H1 (cell line): ENCODE data around the gene MRPS15. TPM values are rescaled to one million over a fixed set of nuclear protein-coding genes. Genes with fewer than 3 reads are reported as not detected.

ENCODE experiments used
- CTCF ChIA-PET: fragments of 300-600 bp; sonication (Branson Sonifier 250); formaldehyde crosslinking; loops from one replicate; lab custom pipeline; 2021; ENCODE audit not compliant: partially characterized antibody; lab: Charles Lee
- POLR2A ChIA-PET: fragments of 300-600 bp; sonication (Branson Sonifier 250); formaldehyde crosslinking; loops from one replicate; lab custom pipeline; 2021; ENCODE audit warnings: inconsistent platforms; ENCODE audit not compliant: partially characterized antibody; lab: Charles Lee
- DNase-seq, 2 experiments: peaks; one replicate each; pipeline versions ENCODE4 v3.0.0 to v3.0.0-alpha.2; 2010 to 2022; ENCODE audit warnings: low spot score in 2 of 2, low read depth in 1 of 2, mixed read lengths in 1 of 2
- FAIRE-seq: peaks from 2 replicates; lab custom pipeline; 2011; peaks lifted over from hg19 to GRCh38; lab: Jason Lieb, UNC
- H2AFZ ChIP-seq: 2 replicates; pipeline ENCODE4 v1.8.1; 2012; ENCODE audit warnings: low read length, inconsistent platforms
- H2AK5ac ChIP-seq: 2 replicates; pipeline ENCODE4 v1.6.1; 2013; ENCODE audit warnings: low read depth, low read length
- H2BK120ac ChIP-seq: replicated peaks from 2 replicates; pipeline ENCODE3; 2013; ENCODE audit warnings: low read depth, low read length, inconsistent platforms
- H2BK12ac ChIP-seq: 2 replicates; pipeline ENCODE4 v1.6.1; 2013; ENCODE audit warnings: low read depth, low read length
- H2BK15ac ChIP-seq: 2 replicates; pipeline ENCODE4 v1.6.1; 2013; ENCODE audit warnings: low read length
- H2BK20ac ChIP-seq: 2 replicates; pipeline ENCODE4 v1.6.1; 2013; ENCODE audit warnings: low read length
- H2BK5ac ChIP-seq: 2 replicates; pipeline ENCODE4 v1.6.1; 2013; ENCODE audit warnings: low read depth, low read length
- H3K14ac ChIP-seq: 2 replicates; pipeline ENCODE4 v1.6.1; 2013; ENCODE audit warnings: inconsistent platforms; ENCODE audit not compliant: insufficient read length
- H3K18ac ChIP-seq: 2 replicates; pipeline ENCODE4 v1.6.1; 2013; ENCODE audit warnings: low read length; ENCODE audit errors: extremely low read depth
- H3K23ac ChIP-seq: 2 replicates; pipeline ENCODE4 v1.6.1; 2013; ENCODE audit warnings: inconsistent platforms; ENCODE audit not compliant: insufficient read length
- H3K23me2 ChIP-seq: 2 replicates; pipeline ENCODE4 v1.6.1; 2013; ENCODE audit warnings: low read depth, low read length
- H3K27ac ChIP-seq: 2 replicates; pipeline ENCODE4 v1.6.1; 2011; ENCODE audit warnings: low read depth, low read length, inconsistent platforms
- H3K27me3 ChIP-seq, 4 experiments: replicated peaks in 1 of 4; 1 replicate in 1 of 4; 2 replicates in 3 of 4; pipeline versions ENCODE4 v1.6.1 to v1.8.1; 2011 to 2013; ENCODE audit warnings: low read length in 3 of 4, mild to moderate bottlenecking in 3 of 4, inconsistent platforms in 2 of 4, mixed read lengths in 2 of 4, moderate library complexity in 1 of 4; ENCODE audit not compliant: control insufficient read depth in 3 of 4, insufficient read depth in 3 of 4; ENCODE audit errors: extremely low read depth in 1 of 4
- H3K36me3 ChIP-seq, 4 experiments: 2 replicates each; pipeline versions ENCODE4 v1.6.1 to v1.8.1; 2011 to 2013; ENCODE audit warnings: mild to moderate bottlenecking in 4 of 4, low read length in 3 of 4, moderate library complexity in 2 of 4, control low read depth in 1 of 4, inconsistent platforms in 1 of 4; ENCODE audit not compliant: insufficient read depth in 4 of 4, control insufficient read depth in 2 of 4
- H3K4ac ChIP-seq: replicated peaks from 2 replicates; pipeline ENCODE3; 2013; ENCODE audit warnings: low read length, low read depth, mixed read lengths, inconsistent platforms; ENCODE audit not compliant: insufficient read length
- H3K4me1 ChIP-seq, 4 experiments: replicated peaks in 1 of 4; 1 replicate in 1 of 4; 2 replicates in 3 of 4; pipeline versions ENCODE4 v1.6.1 to v1.8.1; 2011 to 2013; ENCODE audit warnings: low read length in 3 of 4, inconsistent platforms in 2 of 4, mixed read lengths in 1 of 4; ENCODE audit not compliant: insufficient read depth in 4 of 4, control insufficient read depth in 3 of 4
- H3K4me2 ChIP-seq, 2 experiments: 2 replicates each; pipeline versions ENCODE4 v1.6.1 to v1.8.1; 2011 to 2013; ENCODE audit warnings: low read depth in 2 of 2, low read length in 2 of 2, control low read depth in 1 of 2, inconsistent platforms in 1 of 2, mild to moderate bottlenecking in 1 of 2; ENCODE audit not compliant: insufficient read depth in 1 of 2
- H3K4me3 ChIP-seq, 4 experiments: fragments of 200-600, 300-600 bp in 1 of 4; sonication (generic), shearing (Covaris generic), sonication (Bioruptor Twin) in 1 of 4; 2 replicates each; pipeline versions ENCODE4 v1.5.1 to v1.8.1; 2011 to 2016; ENCODE audit warnings: low read length in 4 of 4, low read depth in 3 of 4, control low read depth in 2 of 4, inconsistent platforms in 2 of 4, mild to moderate bottlenecking in 2 of 4, mixed read lengths in 1 of 4, moderate library complexity in 1 of 4; ENCODE audit not compliant: insufficient read depth in 2 of 4; ENCODE audit errors: extremely low read depth in 1 of 4
- H3K56ac ChIP-seq: replicated peaks from 2 replicates; pipeline ENCODE3; 2013; ENCODE audit warnings: low read depth, mild to moderate bottlenecking, mixed read lengths, low read length, inconsistent platforms; ENCODE audit not compliant: insufficient read length
- H3K79me1 ChIP-seq: 2 replicates; pipeline ENCODE4 v1.6.1; 2013; ENCODE audit warnings: low read depth, low read length, control low read depth
- H3K79me2 ChIP-seq, 2 experiments: 2 replicates each; pipeline versions ENCODE4 v1.6.1 to v1.8.1; 2012 to 2013; ENCODE audit warnings: low read length in 2 of 2, mild to moderate bottlenecking in 2 of 2, inconsistent platforms in 1 of 2; ENCODE audit not compliant: insufficient read depth in 2 of 2, control insufficient read depth in 1 of 2
- H3K9ac ChIP-seq, 4 experiments: replicated peaks in 1 of 4; 1 replicate in 1 of 4; 2 replicates in 3 of 4; pipeline versions ENCODE4 v1.6.1 to v1.8.1; 2011 to 2013; ENCODE audit warnings: low read depth in 3 of 4, low read length in 3 of 4, control low read depth in 2 of 4, mild to moderate bottlenecking in 2 of 4, moderate library complexity in 2 of 4, inconsistent platforms in 1 of 4; ENCODE audit errors: extremely low read depth in 1 of 4
- H3K9me3 ChIP-seq, 2 experiments: 2 replicates each; pipeline versions ENCODE4 v1.6.1 to v1.8.1; 2012 to 2013; ENCODE audit warnings: mild to moderate bottlenecking in 2 of 2, moderate library complexity in 2 of 2, control low read depth in 1 of 2, inconsistent platforms in 1 of 2, low read depth in 1 of 2, low read length in 1 of 2, mixed read lengths in 1 of 2; ENCODE audit not compliant: insufficient read depth in 2 of 2
- H4K20me1 ChIP-seq, 2 experiments: replicated peaks in 1 of 2; 2 replicates each; pipeline versions ENCODE3 to v1.8.1; 2011 to 2013; ENCODE audit warnings: inconsistent platforms in 2 of 2, low read length in 2 of 2, mild to moderate bottlenecking in 1 of 2; ENCODE audit not compliant: insufficient read depth in 2 of 2, control insufficient read depth in 1 of 2
- H4K5ac ChIP-seq: 2 replicates; pipeline ENCODE4 v1.6.1; 2013; ENCODE audit warnings: low read length, low read depth, mixed read lengths, inconsistent platforms; ENCODE audit not compliant: insufficient read length
- H4K8ac ChIP-seq: 2 replicates; pipeline ENCODE4 v1.8.0; 2013; ENCODE audit warnings: mild to moderate bottlenecking, moderate library complexity, low read length, inconsistent platforms; ENCODE audit not compliant: insufficient read depth; ENCODE audit errors: extremely low read depth
- H4K91ac ChIP-seq: replicated peaks from 2 replicates; pipeline ENCODE3; 2013; ENCODE audit warnings: low read length, mixed read lengths, inconsistent platforms; ENCODE audit not compliant: insufficient read length
- CBX5 ChIP-seq: fragments of 300-800, 300-1000 bp; sonication (generic); IDR thresholded peaks from 2 replicates; pipeline ENCODE4 v1.7.1; 2016; ENCODE audit warnings: antibody characterized with exemption, low read length, low read depth
- CEBPB ChIP-seq: IDR thresholded peaks from 2 replicates; pipeline ENCODE4 v1.6.1; 2012; ENCODE audit warnings: low read depth, low read length
- EGR1 ChIP-seq: IDR thresholded peaks from 2 replicates; pipeline ENCODE4 v1.6.1; 2011; ENCODE audit warnings: low read depth, low read length, borderline replicate concordance
- MAX ChIP-seq: IDR thresholded peaks from 2 replicates; pipeline ENCODE4 v1.6.1; 2012; ENCODE audit warnings: inconsistent platforms
- TBP ChIP-seq: IDR thresholded peaks from 2 replicates; pipeline ENCODE4 v1.6.1; 2011; ENCODE audit warnings: low read depth, low read length, improper control_type of control experiment
- WGBS, 2 experiments: shearing (Covaris generic) in 1 of 2; methylation state at CpG; one replicate each; pipeline versions ENCODE4 v1.1.6 to v1.1.7; 2013 to 2015; ENCODE audit warnings: low lambda C conversion rate in 2 of 2, mixed read lengths in 2 of 2, inconsistent platforms in 1 of 2, low coverage in 1 of 2, missing lambda C conversion rate in 1 of 2; ENCODE audit not compliant: insufficient replicate concordance in 2 of 2, insufficient coverage in 1 of 2, insufficient read length in 1 of 2; ENCODE audit errors: extremely low coverage in 1 of 2, missing lambda C conversion rate in 1 of 2; 5-methylcytosine and 5-hydroxymethylcytosine counted together
- polyA plus RNA-seq, 7 experiments: library from polyadenylated mRNA; depleted of rRNA in 3 of 7; stranded (reverse) in 5 of 7; unstranded in 2 of 7; fragments of >200 nt in 5 of 7; fragments of 200-250 nt in 2 of 7; gene quantifications; 1 replicate in 5 of 7; 2 replicates in 1 of 7; 4 replicates in 1 of 7; pipeline versions ENCODE4 v1.2.1 to v1.2.3, GENCODE V29; 2011 to 2013; ENCODE audit warnings: missing spikeins in 2 of 7, mixed read lengths in 2 of 7
- total RNA-seq: library from RNA; stranded (reverse); fragmentation: NEBNext Ultra II Directional; extraction: Animal tissue kit (Norgen Biotek cat#: 25700); gene quantifications from 2 replicates; pipeline ENCODE4 v1.2.1, GENCODE V29; 2021

Gene MRPS15
- total and polyA plus RNA-seq, 2 of the 8 experiments (the other 6 are each of a cell fraction or from before 2014, with no cell fraction given), result 53.6 to 129 TPM

GRCh38 chr1:36467700-36468455 lies 3.7 kb upstream of the MRPS15 start:
- no peak for DNase-seq
- H3K79me1 ChIP-seq, result no peaks in the 10 kb centered on the region
- no peak for FAIRE-seq
- peaks cover 0 to 3% (median 0%) of the 10 kb centered on the region in 4 experiments; a peak in 2 of 7 replicates for H3K4me1 ChIP-seq
- no peak overlapping the region for H2BK20ac ChIP-seq
- H3K9ac ChIP-seq, result no peak overlapping the region
- no peak overlapping the region for H3K4me2 ChIP-seq
- H3K4me3 ChIP-seq, result no peak overlapping the region
- no peaks in the 10 kb centered on the region for H4K20me1 ChIP-seq
- H4K8ac ChIP-seq, result no peak overlapping the region
- H3K4ac ChIP-seq, result no peak overlapping the region
- H3K27me3 ChIP-seq, result peaks cover 2 to 28% (median 21%) of the 10 kb centered on the region in 4 experiments
- CTCF ChIA-PET, result interaction anchor here (1.0 kb wide), 1 partner anchor 11 kb away, joined by 3 read pairs; no protein-coding TSS in a partner anchor
- no peak overlapping the region for H4K5ac ChIP-seq
- peaks cover 0 to 6% of the 10 kb centered on the region in 2 experiments; a peak in 1 of 4 replicates for H3K79me2 ChIP-seq
- H3K56ac ChIP-seq, result no peak overlapping the region
- no peak overlapping the region for H3K27ac ChIP-seq
- peaks cover 4% of the 10 kb centered on the region; the same call in 1 of the 2 replicates for H3K23me2 ChIP-seq
- H3K23ac ChIP-seq, result no peak overlapping the region
- H3K9me3 ChIP-seq, result no peaks in the 10 kb centered on the region
- H2BK15ac ChIP-seq, result no peak overlapping the region
- 0 out of 2 replicates have a peak overlapping the region, but pooled peaks have one; percentile 6 for H2AK5ac ChIP-seq
- WGBS, 2 experiments, result 83% methylated on average over 10 of the region's 10 CpGs; no CpG with 5 or more reads in 1 of the 2 experiments
- POLR2A ChIA-PET, result no interaction called here
- TF ChIP-seq CEBPB, result no peak
- no peak for TF ChIP-seq MAX
- TF ChIP-seq TBP, result no peak
- TF ChIP-seq CBX5, result no peak
- no peak for TF ChIP-seq EGR1
- no peak overlapping the region for H3K14ac ChIP-seq
- no peak overlapping the region for H4K91ac ChIP-seq
- no peak overlapping the region for H3K18ac ChIP-seq
- H3K36me3 ChIP-seq, result no peaks in the 10 kb centered on the region
- H2AFZ ChIP-seq, result no peak overlapping the region
- no peak overlapping the region for H2BK120ac ChIP-seq
- H2BK5ac ChIP-seq, result no peak overlapping the region
- H2BK12ac ChIP-seq, result no peak overlapping the region
